OCI-LY3 (cell line): ENCODE data around the gene TANC1.

Experiments used
- H2AFZ ChIP-seq: fragments of 200-600, 300-600 bp; shearing (Covaris generic); 2 replicates; pipeline ENCODE4 v1.6.0; 2014; ENCODE audit warnings: antibody characterized with exemption, low read depth, low read length
- H3K27ac ChIP-seq: fragments of 200-600, 300-600 bp; sonication (generic); 2 replicates; pipeline ENCODE4 v1.5.1; 2014; ENCODE audit warnings: mild to moderate bottlenecking, low read length, moderate library complexity, mixed read lengths
- H3K27me3 ChIP-seq: fragments of 200-600, 300-600 bp; sonication (generic); 2 replicates; pipeline ENCODE4 v1.6.1; 2014; ENCODE audit warnings: low read depth, low read length, mixed read lengths
- H3K36me3 ChIP-seq: fragments of 200-600, 300-600 bp; sonication (generic); replicated peaks from 2 replicates; pipeline ENCODE3; 2014; ENCODE audit warnings: low read depth, low read length, mixed read lengths
- H3K4me1 ChIP-seq: fragments of 300-600, 200-600 bp; sonication (generic); 2 replicates; pipeline ENCODE4 v1.6.1; 2014; ENCODE audit warnings: low read length, mixed read lengths
- H3K4me2 ChIP-seq: fragments of 200-600, 300-600 bp; sonication (generic); 2 replicates; pipeline ENCODE4 v1.6.1; 2014; ENCODE audit warnings: low read length, mixed read lengths
- H3K4me3 ChIP-seq: fragments of 300-600, 200-600 bp; sonication (generic); 2 replicates; pipeline ENCODE4 v1.5.1; 2014; ENCODE audit warnings: antibody characterized with exemption, mild to moderate bottlenecking, low read length, moderate library complexity
- H3K79me2 ChIP-seq: fragments of 300-600, 200-600 bp; shearing (Covaris generic); 2 replicates; pipeline ENCODE4 v1.6.1; 2014; ENCODE audit warnings: mild to moderate bottlenecking, low read length, mixed read lengths
- H3K9ac ChIP-seq: fragments of 300-600, 200-600 bp; shearing (Covaris generic); 2 replicates; pipeline ENCODE4 v1.6.0; 2014; ENCODE audit warnings: mild to moderate bottlenecking, low read length, moderate library complexity
- H3K9me3 ChIP-seq: fragments of 200-600, 300-600 bp; shearing (Covaris generic); 2 replicates; pipeline ENCODE4 v1.6.1; 2014; ENCODE audit warnings: low read length, mixed read lengths; ENCODE audit not compliant: insufficient read depth
- H4K20me1 ChIP-seq: fragments of 200-600, 300-600 bp; sonication (generic); 2 replicates; pipeline ENCODE4 v1.6.1; 2016; ENCODE audit warnings: low read length, mixed read lengths; ENCODE audit not compliant: insufficient read depth
- CTCF ChIP-seq: fragments of 200-600, 300-600 bp; sonication (generic); IDR thresholded peaks from 2 replicates; pipeline ENCODE4 v1.5.1; 2014; ENCODE audit warnings: antibody characterized with exemption, low read length, low read depth
- EZH2phosphoT487 ChIP-seq: fragments of 200-600 bp; shearing (Covaris generic); IDR thresholded peaks from 2 replicates; pipeline ENCODE4 v1.6.1; 2018; ENCODE audit warnings: antibody characterized with exemption, mixed run types, low read depth

Gene TANC1

GRCh38 chr2:159130302-159130701, 161.9 kb downstream of the TANC1 start:
- no peak overlapping the region for H3K4me3 ChIP-seq
- H3K4me2 ChIP-seq, result no peak overlapping the region
- no peak for TF ChIP-seq CTCF
- no peak for TF ChIP-seq EZH2phosphoT487
- no peaks in the 10 kb centered on the region for H3K27me3 ChIP-seq
- no peak overlapping the region for H3K27ac ChIP-seq
- no peak overlapping the region for H2AFZ ChIP-seq
- no peaks in the 10 kb centered on the region for H3K4me1 ChIP-seq
- H3K9ac ChIP-seq, result no peak overlapping the region
- H3K9me3 ChIP-seq, result no peaks in the 10 kb centered on the region
- H3K36me3 ChIP-seq, result no peaks in the 10 kb centered on the region
- no peaks in the 10 kb centered on the region for H3K79me2 ChIP-seq
- no peaks in the 10 kb centered on the region for H4K20me1 ChIP-seq

GRCh38 chr2:159131267-159131913, 162.9 kb downstream of the TANC1 start:
- no peak for TF ChIP-seq CTCF
- no peak for TF ChIP-seq EZH2phosphoT487
- Histone ChIP-seq H3K36me3 (no peaks in the 10 kb centered on the region), H3K27me3 (no peaks in the 10 kb centered on the region), H3K4me1 (no peaks in the 10 kb centered on the region), H4K20me1 (no peaks in the 10 kb centered on the region), H3K27ac (no peak overlapping the region), H3K4me3 (no peak overlapping the region), H3K79me2 (no peaks in the 10 kb centered on the region), H2AFZ (no peak overlapping the region), H3K9ac (no peak overlapping the region), H3K4me2 (no peak overlapping the region), H3K9me3 (no peaks in the 10 kb centered on the region)

GRCh38 chr2:159131914-159132281, 163.5 kb downstream of the TANC1 start:
- Histone ChIP-seq H3K36me3 (no peaks in the 10 kb centered on the region), H3K9ac (no peak overlapping the region), H4K20me1 (no peaks in the 10 kb centered on the region), H3K79me2 (no peaks in the 10 kb centered on the region), H2AFZ (no peak overlapping the region), H3K27ac (no peak overlapping the region), H3K4me3 (no peak overlapping the region), H3K4me1 (no peaks in the 10 kb centered on the region), H3K9me3 (no peaks in the 10 kb centered on the region), H3K27me3 (no peaks in the 10 kb centered on the region), H3K4me2 (no peak overlapping the region)
- TF ChIP-seq EZH2phosphoT487 (no peak), CTCF (no peak)

- no peaks in the 10 kb centered on the region for H3K9me3 ChIP-seq
- H3K4me2 ChIP-seq, result no peak overlapping the region
- peak; percentile 35 for TF ChIP-seq CTCF
- no peak for TF ChIP-seq EZH2phosphoT487
- no peaks in the 10 kb centered on the region for H3K79me2 ChIP-seq
- no peaks in the 10 kb centered on the region for H3K4me1 ChIP-seq
- H3K36me3 ChIP-seq, result no peaks in the 10 kb centered on the region
- no peaks in the 10 kb centered on the region for H3K27me3 ChIP-seq
- no peak overlapping the region for H3K27ac ChIP-seq
- no peaks in the 10 kb centered on the region for H4K20me1 ChIP-seq
- H3K9ac ChIP-seq, result no peak overlapping the region
- H3K4me3 ChIP-seq, result no peak overlapping the region
- H2AFZ ChIP-seq, result no peak overlapping the region
These were observed 165.4 kb downstream of the TANC1 start for GRCh38 chr2:159133797-159134196.
